Stimulated activated naive CD8-positive, alpha-beta T cell treated with anti-CD3 and anti-CD28 coated beads, Interleukin-15, amount 100 ng/mL, for 72 hours (primary cell): ENCODE data around the gene PRDX6.

Source experiments
- ATAC-seq: fragments of 150-1000 bp; cut with Tn5 transposase; 2 replicates; pipeline ENCODE4 v1.10.0; 2021; ENCODE audit warnings: mild to moderate bottlenecking, moderate library complexity
- DNase-seq, 2 donors: peaks; one replicate each; pipeline ENCODE4 v3.0.0; 2021 to 2022
- H3K27ac Mint-ChIP-seq, 2 donors: one replicate each; pipeline ENCODE4 v1.8.0; 2022; ENCODE audit warnings: mild to moderate bottlenecking in 2 of 2, mixed read lengths in 2 of 2, moderate library complexity in 2 of 2
- H3K27me3 Mint-ChIP-seq: one replicate; pipeline ENCODE4 v1.8.0; 2022; ENCODE audit warnings: mixed read lengths
- H3K4me1 Mint-ChIP-seq: one replicate; pipeline ENCODE4 v1.8.0; 2022; ENCODE audit warnings: mild to moderate bottlenecking, mixed read lengths
- H3K4me3 Mint-ChIP-seq, 2 donors: one replicate each; pipeline ENCODE4 v1.8.0; 2022; ENCODE audit warnings: mild to moderate bottlenecking in 2 of 2, mixed read lengths in 2 of 2, moderate library complexity in 1 of 2
- H3K9me3 Mint-ChIP-seq, 2 donors: one replicate each; pipeline ENCODE4 v1.8.0; 2022; ENCODE audit warnings: mixed read lengths in 2 of 2

The PRDX6 gene

GRCh38 chr1:173477286-173478093, at the start of gene PRDX6:
PRDX6 (plus strand) TSS chr1:173477335; CDS start chr1:173477398, 63 bp downstream.
- peak; percentile 48 for ATAC-seq
- H3K27ac Mint-ChIP-seq = peak within 1 kb of the TSS; percentile 97
- peak; percentile 82 to 83 for DNase-seq
- peaks cover 67% of the 10 kb centered on the region for H3K4me1 Mint-ChIP-seq
- H3K9me3 Mint-ChIP-seq = no peaks in the 10 kb centered on the region
- peak within 1 kb of the TSS; percentile 93 to 95 for H3K4me3 Mint-ChIP-seq
- no peaks in the 10 kb centered on the region for H3K27me3 Mint-ChIP-seq

GRCh38 chr1:173429471-173430402, 47.4 kb upstream of the PRDX6 start:
- ATAC-seq (peak; percentile 88), DNase-seq (peak; percentile 53 to 63)
- peak overlapping the region; percentile 51 to 69 for H3K4me3 Mint-ChIP-seq
- H3K4me1 Mint-ChIP-seq = peaks cover 33% of the 10 kb centered on the region
- H3K27ac Mint-ChIP-seq = peak overlapping the region; percentile 62 to 88
- H3K9me3 Mint-ChIP-seq = no peaks in the 10 kb centered on the region
- no peaks in the 10 kb centered on the region for H3K27me3 Mint-ChIP-seq

- no peak overlapping the region for H3K4me3 Mint-ChIP-seq
- no peaks in the 10 kb centered on the region for H3K9me3 Mint-ChIP-seq
- ATAC-seq (no peak), DNase-seq (no peak)
- peaks cover 33% of the 10 kb centered on the region for H3K4me1 Mint-ChIP-seq
- no peaks in the 10 kb centered on the region for H3K27me3 Mint-ChIP-seq
- no peak overlapping the region for H3K27ac Mint-ChIP-seq
Measured at GRCh38 chr1:173430677-173431303, 46.3 kb upstream of the PRDX6 start.

- ATAC-seq = peak; percentile 83
- H3K4me1 Mint-ChIP-seq = peaks cover 33% of the 10 kb centered on the region
- no peak overlapping the region for H3K27ac Mint-ChIP-seq
- H3K27me3 Mint-ChIP-seq = no peaks in the 10 kb centered on the region
- no peak overlapping the region for H3K4me3 Mint-ChIP-seq
- H3K9me3 Mint-ChIP-seq = no peaks in the 10 kb centered on the region
- peak; percentile 82 to 84 for DNase-seq
Measured at GRCh38 chr1:173431304-173432045, 45.7 kb upstream of the PRDX6 start.

- H3K9me3 Mint-ChIP-seq = no peaks in the 10 kb centered on the region
- ATAC-seq (no peak), DNase-seq (no peak)
- peaks cover 33% of the 10 kb centered on the region for H3K4me1 Mint-ChIP-seq
- H3K27me3 Mint-ChIP-seq = no peaks in the 10 kb centered on the region
- H3K27ac Mint-ChIP-seq = no peak overlapping the region
- H3K4me3 Mint-ChIP-seq = no peak overlapping the region
Measured at GRCh38 chr1:173432331-173432730, 44.8 kb upstream of the PRDX6 start.

GRCh38 chr1:173433751-173434326, 43.3 kb upstream of the PRDX6 start:
- ATAC-seq (no peak), DNase-seq (no peak)
- peaks cover 33% of the 10 kb centered on the region for H3K4me1 Mint-ChIP-seq
- no peak overlapping the region for H3K27ac Mint-ChIP-seq
- no peaks in the 10 kb centered on the region for H3K27me3 Mint-ChIP-seq
- no peaks in the 10 kb centered on the region for H3K9me3 Mint-ChIP-seq
- H3K4me3 Mint-ChIP-seq = no peak overlapping the region

- DNase-seq = no peak
- H3K4me3 Mint-ChIP-seq = no peak overlapping the region
- no peaks in the 10 kb centered on the region for H3K9me3 Mint-ChIP-seq
- no peak for ATAC-seq
- H3K27ac Mint-ChIP-seq = no peak overlapping the region
- H3K27me3 Mint-ChIP-seq = no peaks in the 10 kb centered on the region
- H3K4me1 Mint-ChIP-seq = peaks cover 8% of the 10 kb centered on the region
Measured at GRCh38 chr1:173436841-173437428, 40.2 kb upstream of the PRDX6 start.

- Mint-ChIP-seq H3K4me3 (no peak overlapping the region), H3K27ac (no peak overlapping the region), H3K9me3 (no peaks in the 10 kb centered on the region), H3K27me3 (no peaks in the 10 kb centered on the region), H3K4me1 (peaks cover 9% of the 10 kb centered on the region)
- ATAC-seq = no peak
- no peak for DNase-seq
Measured at GRCh38 chr1:173438675-173439074, 38.5 kb upstream of the PRDX6 start.

GRCh38 chr1:173440430-173440829, 36.7 kb upstream of the PRDX6 start:
- DNase-seq (no peak), ATAC-seq (no peak)
- H3K4me1 Mint-ChIP-seq = peaks cover 19% of the 10 kb centered on the region
- H3K27me3 Mint-ChIP-seq = no peaks in the 10 kb centered on the region
- no peak overlapping the region for H3K27ac Mint-ChIP-seq
- H3K4me3 Mint-ChIP-seq = no peak overlapping the region
- no peaks in the 10 kb centered on the region for H3K9me3 Mint-ChIP-seq

GRCh38 chr1:173444757-173445156, 32.4 kb upstream of the PRDX6 start:
- no peak for DNase-seq

GRCh38 chr1:173445164-173445563, 32.0 kb upstream of the PRDX6 start:
- ATAC-seq (no peak), DNase-seq (no peak)
- H3K27ac Mint-ChIP-seq = no peak overlapping the region
- H3K4me3 Mint-ChIP-seq = peak overlapping the region; percentile 6 to 15
- no peaks in the 10 kb centered on the region for H3K27me3 Mint-ChIP-seq
- peaks cover 20% of the 10 kb centered on the region for H3K4me1 Mint-ChIP-seq
- H3K9me3 Mint-ChIP-seq = peaks cover 6 to 11% of the 10 kb centered on the region in 2 donors

More at GRCh38 chr1:173444757-173445156, 32.4 kb upstream of the PRDX6 start:
- peak; percentile 80 for ATAC-seq
- Mint-ChIP-seq H3K4me1 (peaks cover 20% of the 10 kb centered on the region), H3K4me3 (peak overlapping the region; percentile 6 to 15), H3K27me3 (no peaks in the 10 kb centered on the region), H3K27ac (peak overlapping the region in 1 of 2 donors; percentile 49), H3K9me3 (peaks cover 6 to 11% of the 10 kb centered on the region in 2 donors)

- Mint-ChIP-seq H3K27me3 (no peaks in the 10 kb centered on the region), H3K4me3 (no peak overlapping the region), H3K4me1 (peaks cover 20% of the 10 kb centered on the region), H3K9me3 (peaks cover 6 to 11% of the 10 kb centered on the region in 2 donors), H3K27ac (no peak overlapping the region)
- DNase-seq (no peak), ATAC-seq (no peak)
Measured at GRCh38 chr1:173445656-173446055, 31.5 kb upstream of the PRDX6 start.

GRCh38 chr1:173447224-173447623, 29.9 kb upstream of the PRDX6 start:
- Mint-ChIP-seq H3K27me3 (no peaks in the 10 kb centered on the region), H3K9me3 (peaks cover 6 to 11% of the 10 kb centered on the region in 2 donors), H3K27ac (no peak overlapping the region), H3K4me1 (peaks cover 20% of the 10 kb centered on the region), H3K4me3 (no peak overlapping the region)
- ATAC-seq = no peak
- DNase-seq = no peak

GRCh38 chr1:173448945-173449344, 28.2 kb upstream of the PRDX6 start:
- Mint-ChIP-seq H3K4me1 (peaks cover 19% of the 10 kb centered on the region), H3K4me3 (no peak overlapping the region), H3K27me3 (no peaks in the 10 kb centered on the region), H3K9me3 (peaks cover 6 to 11% of the 10 kb centered on the region in 2 donors), H3K27ac (no peak overlapping the region)
- ATAC-seq = no peak
- DNase-seq = no peak
